Activated T-helper 9 cell treated with anti-CD3 and anti-CD28 coated beads, Interleukin-2, amount 50 U/mL, for 16 hours (primary cell): ENCODE data around the gene SELENOS.

Experiments
- DNase-seq: peaks from one replicate; pipeline ENCODE4 v3.0.0-alpha.2; 2020; ENCODE audit warnings: low read depth

Gene SELENOS

DNA sequence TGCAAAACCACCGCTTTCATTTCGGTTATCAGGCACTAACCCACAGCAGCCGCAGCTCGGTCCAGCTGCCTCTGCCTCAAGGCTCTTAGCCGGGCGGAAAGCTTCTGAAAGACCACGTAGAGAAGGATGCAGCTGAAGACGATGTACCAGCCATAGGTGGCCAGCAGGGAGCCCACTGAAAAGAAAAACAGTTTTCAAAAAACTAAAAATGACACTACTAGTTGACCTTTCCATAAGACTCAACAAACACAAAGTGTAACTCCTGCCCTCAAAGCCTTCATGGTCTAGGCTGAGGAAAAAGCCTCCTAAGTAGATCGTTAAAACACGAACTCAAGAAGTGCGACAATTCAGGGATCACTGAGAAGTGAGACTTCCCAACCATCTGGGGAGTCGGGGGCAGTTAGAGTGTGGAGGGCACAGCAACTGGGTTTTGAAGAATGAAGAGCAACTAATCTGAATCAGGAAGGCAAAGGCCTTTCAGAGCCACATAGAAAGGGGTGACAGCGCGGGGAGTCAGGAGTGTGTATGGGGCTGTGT lies 716 bp downstream of the SELENOS start:
- DNase-seq: no peak

GRCh38 chr15:101275018-101275417 lies 2.3 kb downstream of the SELENOS start:
- no peak for DNase-seq

DNA sequence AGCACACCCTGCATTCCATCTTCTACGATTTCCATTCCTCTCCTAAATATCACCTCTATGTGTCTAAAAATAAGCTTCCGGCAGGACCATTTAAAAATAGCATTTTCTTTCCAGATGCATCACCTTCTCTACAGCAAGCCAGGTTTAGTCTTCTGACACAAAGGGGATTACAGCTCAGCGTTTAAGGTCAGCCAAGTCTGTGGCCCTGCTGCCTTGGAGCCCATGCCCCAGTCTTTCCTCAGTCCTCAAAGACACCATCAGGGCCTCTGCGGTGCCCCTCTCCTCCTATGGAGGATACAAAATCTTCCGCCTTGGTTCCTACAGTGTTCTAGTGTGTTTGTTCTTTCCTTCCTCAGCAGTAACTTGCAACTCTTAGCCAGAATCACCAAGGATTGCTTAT lies 3.8 kb downstream of the SELENOS start:
- DNase-seq: no peak

GRCh38 chr15:101272584-101272983 lies 4.7 kb downstream of the SELENOS start:
- DNase-seq: no peak

DNA sequence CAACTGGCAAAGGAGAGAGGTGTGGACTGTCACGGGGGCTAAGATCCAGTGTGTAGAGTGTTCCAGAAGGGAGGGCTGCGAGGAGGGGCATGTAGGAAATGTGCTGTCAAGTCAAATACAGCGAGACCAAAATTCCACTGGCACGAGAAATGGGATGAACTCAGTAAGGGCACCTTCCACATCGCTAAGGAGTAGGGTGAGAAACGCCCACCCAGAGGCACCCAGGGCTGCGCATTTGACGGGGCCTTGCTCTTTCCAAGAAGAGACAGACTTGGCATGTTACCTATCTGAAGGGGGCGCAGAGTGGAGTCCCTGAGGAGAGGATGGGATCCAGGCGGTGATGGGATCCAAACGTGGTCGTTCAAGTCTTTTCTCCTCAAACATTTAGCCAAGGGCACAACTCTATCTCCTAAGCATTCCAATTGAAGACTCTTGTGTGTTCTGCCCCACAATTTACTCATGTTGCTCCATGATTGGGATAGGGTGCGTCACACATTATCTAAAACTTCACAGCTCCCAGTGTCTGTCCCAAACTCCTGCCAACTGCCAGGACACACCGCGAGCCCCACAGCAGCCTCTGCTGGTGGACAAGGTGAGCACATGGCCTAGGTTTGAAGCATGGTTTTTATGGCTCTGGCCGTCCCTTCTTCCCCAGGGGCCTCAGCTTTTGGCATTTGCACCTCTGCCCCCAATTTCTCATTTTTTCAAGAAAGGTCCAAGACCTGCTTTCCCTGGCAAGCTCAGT lies 7.6 kb downstream of the SELENOS start:
- no peak for DNase-seq

- DNase-seq: no peak
Measured at GRCh38 chr15:101267320-101268104, 9.8 kb downstream of the SELENOS start.

DNA sequence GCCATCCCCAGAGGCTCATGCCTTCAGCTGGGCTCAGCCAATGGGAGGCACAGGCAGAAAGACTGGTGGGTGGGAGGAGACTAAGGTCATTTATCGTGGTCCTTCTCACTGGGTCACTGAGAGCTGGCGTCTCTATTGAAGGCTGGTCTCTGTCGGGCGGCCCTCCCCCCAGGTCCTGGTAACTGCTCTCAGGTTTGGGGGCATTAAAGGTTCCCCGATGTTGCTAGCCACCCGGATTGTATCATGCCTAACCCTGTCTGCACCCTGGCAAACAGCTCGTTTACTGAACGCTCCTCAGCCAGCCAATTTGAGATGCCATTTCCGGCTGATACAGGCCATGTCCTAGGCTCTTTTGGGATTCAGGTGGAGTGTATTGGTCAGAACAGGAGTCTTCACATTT lies 10.5 kb downstream of the SELENOS start:
- DNase-seq: no peak

DNA sequence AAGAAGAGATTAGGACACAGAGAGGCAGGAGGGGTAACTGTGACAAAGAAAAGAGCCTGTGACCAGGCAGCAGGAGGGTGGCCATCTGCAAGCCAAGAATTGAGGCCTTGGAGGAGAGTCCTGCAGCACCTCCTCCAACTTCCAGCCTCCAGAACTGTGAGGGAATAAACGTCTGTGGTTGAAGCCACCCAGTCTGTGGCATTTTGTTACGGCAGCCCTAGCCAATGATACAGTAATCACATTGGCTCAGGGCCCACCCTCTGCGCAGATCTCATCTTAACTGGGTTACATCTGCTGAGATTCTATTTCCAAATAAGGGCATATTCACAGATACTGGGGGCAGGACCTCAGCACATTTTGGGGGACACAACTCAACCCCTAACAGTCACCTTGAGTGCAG lies 11.3 kb downstream of the SELENOS start:
- no peak for DNase-seq

DNA sequence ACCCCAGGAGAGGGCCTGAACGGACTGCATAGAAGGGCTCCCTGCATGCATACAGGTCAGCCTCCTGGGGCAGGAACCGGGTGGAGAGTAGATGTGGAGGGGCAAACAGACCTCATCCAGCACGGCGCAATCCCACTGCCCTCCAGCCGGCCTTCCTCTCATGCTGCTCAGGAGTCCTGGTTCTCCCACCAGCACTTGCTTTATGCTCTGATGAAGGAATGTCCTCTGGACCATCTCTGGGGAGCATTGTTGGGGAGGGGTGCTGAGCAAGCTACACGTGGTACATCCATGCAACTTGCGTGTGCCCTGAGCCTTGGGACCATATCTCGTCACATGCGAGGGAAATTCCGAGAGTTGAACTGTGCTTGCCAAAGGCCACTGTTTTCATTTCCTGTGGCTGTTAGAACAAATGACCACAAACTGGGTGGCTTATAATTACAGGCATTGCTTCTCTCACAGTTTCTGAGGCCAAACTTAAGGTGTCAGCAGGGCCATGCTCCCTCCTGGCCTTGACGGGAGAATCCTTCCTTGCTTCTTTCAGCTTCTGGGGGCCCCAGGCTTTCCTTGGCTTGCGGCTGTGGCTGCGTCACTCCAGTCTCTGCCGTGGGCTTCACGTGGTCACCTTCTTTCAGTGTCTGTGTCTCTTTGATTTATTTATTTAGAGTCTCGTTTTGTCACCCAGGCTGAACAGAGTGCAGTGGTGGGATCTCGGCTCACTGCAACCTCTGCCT lies 12.2 kb downstream of the SELENOS start:
- no peak for DNase-seq

- DNase-seq: no peak
Measured at GRCh38 chr15:101264011-101264410, 13.3 kb downstream of the SELENOS start.

DNA sequence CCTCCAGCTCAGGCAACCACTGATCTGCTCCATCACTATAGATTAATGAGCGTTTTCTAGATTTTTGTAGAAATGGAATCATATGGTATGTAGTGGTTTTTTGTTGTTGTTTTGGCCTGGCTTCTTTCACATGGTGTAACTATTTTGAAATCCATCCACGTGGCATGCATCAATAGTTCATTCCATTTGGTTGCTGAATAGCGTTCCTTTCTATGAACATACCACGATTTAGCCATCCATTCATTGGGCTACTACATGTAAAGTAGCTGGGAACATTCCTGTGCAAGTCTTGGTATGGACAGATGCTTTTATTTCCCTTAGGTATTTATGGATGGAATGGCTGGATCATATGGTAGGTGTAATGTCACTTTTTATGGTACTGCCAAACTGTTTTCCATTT lies 14.7 kb downstream of the SELENOS start:
- no peak for DNase-seq

DNA sequence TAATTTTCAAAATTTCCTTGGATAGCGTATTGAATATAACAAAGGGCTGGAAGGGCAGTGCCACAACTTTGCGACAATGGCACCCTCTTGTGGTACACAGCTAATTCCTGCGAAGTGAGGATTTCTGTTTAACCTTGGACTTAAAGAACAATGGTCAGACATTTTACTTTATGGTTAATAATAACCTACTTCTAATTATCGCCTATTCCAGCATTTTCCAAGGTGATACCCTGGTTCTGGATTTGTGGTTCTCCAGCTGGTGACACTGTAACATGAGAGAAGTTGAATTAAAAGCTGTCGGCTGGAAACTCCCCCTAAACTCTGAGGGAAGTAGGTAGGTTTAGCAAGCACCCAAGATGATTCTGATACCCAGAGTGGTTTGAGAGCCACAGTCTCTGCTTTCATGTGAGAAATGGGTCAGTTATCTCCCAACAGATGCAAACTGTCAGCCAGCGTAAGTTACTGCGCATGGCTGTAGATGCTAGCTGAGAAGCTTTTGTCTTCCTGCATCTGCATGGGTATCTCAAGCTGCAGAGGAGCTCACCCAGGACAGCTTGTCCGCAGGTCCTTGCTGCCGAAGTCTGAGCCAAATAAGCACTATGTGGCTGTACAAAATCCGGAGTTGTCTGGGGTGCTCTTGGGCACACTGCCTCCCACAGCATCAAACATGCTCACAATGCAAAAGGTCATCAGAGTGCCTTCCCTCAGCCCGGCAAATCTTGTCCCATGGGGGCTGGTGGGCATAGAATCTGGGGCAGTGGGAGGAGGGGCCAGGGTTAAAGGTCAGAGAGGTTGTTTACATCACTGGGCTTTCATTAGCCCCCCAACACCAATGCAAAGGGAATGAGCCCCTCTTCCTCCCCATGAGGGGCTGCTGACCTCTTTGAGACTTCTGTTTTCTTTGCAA lies 18.8 kb downstream of the SELENOS start:
- peak; percentile 22 for DNase-seq

DNA sequence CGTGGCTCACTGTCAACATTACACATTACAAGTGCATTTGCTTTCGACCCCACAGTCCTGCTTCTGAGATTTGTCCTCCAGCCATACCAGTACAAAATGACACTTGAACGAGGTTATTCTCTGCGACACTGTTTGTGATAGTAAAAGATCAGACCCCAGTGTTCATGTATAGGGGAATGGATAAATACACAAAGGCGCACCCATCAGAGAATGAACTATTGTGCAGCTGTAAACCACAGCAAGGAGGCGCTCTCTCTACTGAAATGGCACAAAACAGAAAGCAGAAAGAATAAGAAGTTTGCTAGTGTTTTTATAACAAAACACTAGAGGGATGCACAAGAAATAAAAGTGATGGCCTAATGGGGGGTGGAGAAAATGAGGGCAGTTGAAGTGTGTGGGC lies 20.5 kb downstream of the SELENOS start:
- no peak for DNase-seq

DNA sequence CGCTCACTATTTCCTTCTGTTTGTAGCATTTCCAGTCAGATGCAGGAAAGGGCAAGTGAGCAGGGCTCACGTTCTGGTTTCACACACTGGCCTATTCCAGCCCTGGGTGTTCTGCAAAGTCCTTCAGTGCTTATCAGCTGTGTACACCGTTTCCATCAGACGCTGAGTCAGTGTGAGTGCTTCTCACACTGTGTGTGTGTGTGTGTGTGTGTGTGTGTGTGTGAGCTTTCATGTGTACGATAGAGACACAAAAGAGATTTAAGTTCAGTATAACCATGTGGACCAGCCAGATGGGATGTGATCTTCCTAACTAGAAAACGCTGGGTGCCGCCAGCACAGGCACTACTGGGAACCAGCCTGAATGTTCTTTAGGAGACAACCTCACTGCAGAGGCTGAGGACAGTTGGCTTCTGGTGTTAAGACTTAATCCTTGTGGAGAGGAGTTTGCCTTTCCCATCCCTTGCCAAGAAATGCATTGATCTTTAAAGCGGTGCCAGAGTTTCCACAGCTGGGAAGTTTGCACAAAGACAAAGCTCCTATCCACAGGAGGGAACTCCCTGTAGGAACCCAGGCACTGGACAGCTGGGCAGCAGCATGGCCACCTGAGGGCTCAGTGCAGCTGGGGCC lies 21.6 kb downstream of the SELENOS start:
- no peak for DNase-seq

DNA sequence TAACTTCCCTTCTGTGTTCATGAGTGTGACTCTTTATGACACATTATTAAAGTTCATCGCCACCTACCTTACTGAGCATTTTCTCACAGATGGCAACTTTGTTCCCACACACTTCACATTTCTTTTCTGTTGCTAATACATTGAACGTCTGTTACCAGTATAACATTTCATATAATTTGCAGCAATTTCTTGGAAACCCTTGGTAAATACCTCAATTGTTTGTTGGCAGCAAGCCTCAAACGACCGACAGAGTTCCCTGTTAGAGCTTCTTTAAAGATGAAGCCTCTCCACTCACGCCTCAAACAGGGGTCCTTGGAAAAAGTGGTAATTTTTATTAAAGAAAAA lies 22.3 kb downstream of the SELENOS start:
- DNase-seq: no peak

GRCh38 chr15:101254157-101255050 lies 22.9 kb downstream of the SELENOS start:
- no peak for DNase-seq

DNA sequence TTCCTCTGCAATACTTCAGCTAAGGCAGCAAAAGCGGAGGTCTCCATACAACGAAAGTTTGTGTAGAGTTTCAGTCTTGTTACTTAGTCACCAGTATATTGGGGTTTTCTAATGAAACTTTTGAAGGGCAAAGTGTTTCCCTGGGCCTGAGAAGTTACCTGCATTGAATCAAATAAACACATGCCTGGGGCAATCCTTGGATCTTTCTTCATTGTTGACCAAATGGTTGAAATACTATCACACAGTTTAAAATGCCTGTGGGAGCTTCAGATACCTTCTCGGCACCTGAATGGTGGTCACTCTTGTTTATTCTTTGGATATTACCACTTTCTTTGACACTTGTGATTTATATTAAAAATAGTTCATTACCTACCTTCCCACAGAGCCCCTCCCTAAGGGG lies 24.4 kb downstream of the SELENOS start:
- no peak for DNase-seq

DNA sequence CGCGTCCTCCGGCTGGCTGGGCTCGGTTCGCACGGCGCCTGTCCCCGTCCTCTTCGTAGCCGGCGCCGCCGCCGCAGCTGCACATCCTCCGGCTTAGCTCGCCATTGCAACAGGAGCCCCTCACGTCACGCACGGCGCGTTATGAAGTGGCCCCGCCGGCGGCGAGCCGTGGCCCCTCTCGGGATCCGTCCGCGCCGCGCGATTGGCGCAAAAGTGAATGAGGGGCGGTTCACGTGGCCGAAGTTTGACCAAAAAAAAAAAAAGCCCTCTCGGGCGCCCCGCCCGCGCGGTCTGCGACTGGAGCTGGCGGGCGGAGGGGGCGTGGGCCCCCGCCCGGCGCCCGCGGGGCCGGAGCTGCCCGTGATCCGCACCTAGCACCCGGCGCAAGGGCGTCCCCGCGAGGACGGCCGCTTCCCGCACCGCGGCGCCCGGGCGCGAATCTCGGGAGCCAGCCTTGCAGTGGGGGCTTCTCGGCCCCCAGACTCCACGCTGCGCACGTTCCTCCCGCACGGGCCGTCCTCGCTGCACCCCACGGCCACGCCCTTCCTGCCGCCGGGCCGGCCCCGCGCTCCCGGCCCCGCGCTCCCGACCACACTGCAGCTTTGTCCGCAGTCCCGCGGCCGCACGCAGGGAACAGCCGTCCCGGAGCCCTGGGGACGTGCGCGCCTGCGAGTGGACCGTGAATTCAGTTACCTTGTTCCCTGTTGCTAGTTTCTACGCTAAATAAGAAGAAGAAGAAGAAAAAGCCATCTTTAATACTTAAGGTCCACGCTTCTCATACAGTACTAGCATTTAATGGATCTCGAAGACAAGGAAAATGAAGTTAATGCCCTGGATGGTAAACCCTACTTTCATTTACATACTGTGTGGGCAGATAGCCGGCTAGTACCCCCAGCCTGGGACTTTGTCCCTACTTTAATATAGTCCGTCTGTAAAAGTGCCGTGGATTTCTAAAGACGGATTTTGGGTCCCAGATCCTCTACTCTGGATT lies 25.2 kb downstream of the SELENOS start, which contains the start of gene CHSY1:
TSS of gene CHSY1 (minus strand) at position 219 of the 991 bp plus-strand sequence. CDS start 592 bp downstream, outside the sequence.
- DNase-seq: peak; percentile 76
